CD8-positive, alpha-beta memory T cell (primary cell): ENCODE measurements around the gene KIF6. TPM values are rescaled to one million over a fixed set of nuclear protein-coding genes. Genes with fewer than 3 reads are reported as not detected.
A peak's percentile ranks its signal among the peaks of the same experiment; 100 is the strongest.

Experiments
- CTCF ChIA-PET: fragments of 350-600 bp; sonication (Branson Sonifier 250); formaldehyde crosslinking; loops from one replicate; lab custom pipeline; 2021; ENCODE audit warnings: antibody characterized with exemption; lab: Charles Lee
- POLR2A ChIA-PET: fragments of 350-600 bp; sonication (Branson Sonifier 250); formaldehyde crosslinking; loops from one replicate; lab custom pipeline; 2021; ENCODE audit warnings: antibody characterized with exemption; lab: Charles Lee
- DNase-seq, 5 donors: peaks; one replicate each; pipeline versions ENCODE4 v3.0.0 to v3.0.0-alpha.2; 2020 to 2022; ENCODE audit warnings: mixed read lengths in 1 of 5
- H3K27ac ChIP-seq: one replicate; pipeline ENCODE4 v1.7.0; 2013; ENCODE audit warnings: low read depth, mild to moderate bottlenecking, low read length, moderate library complexity
- H3K27me3 ChIP-seq: 2 replicates; pipeline ENCODE4 v1.7.0; 2013; ENCODE audit warnings: low read length, mild to moderate bottlenecking; ENCODE audit not compliant: insufficient read depth, poor library complexity, severe bottlenecking
- H3K36me3 ChIP-seq: 2 replicates; pipeline ENCODE4 v1.7.0; 2013; ENCODE audit warnings: mild to moderate bottlenecking, low read length, moderate library complexity; ENCODE audit not compliant: insufficient read depth
- H3K4me1 ChIP-seq: 2 replicates; pipeline ENCODE4 v1.7.0; 2013; ENCODE audit warnings: mild to moderate bottlenecking, low read length, moderate library complexity; ENCODE audit not compliant: insufficient read depth
- H3K4me3 ChIP-seq: 2 replicates; pipeline ENCODE4 v1.7.0; 2013; ENCODE audit warnings: mild to moderate bottlenecking, low read length
- H3K9me3 ChIP-seq: 2 replicates; pipeline ENCODE4 v1.7.0; 2013; ENCODE audit warnings: mild to moderate bottlenecking, low read length
- H3K27ac Mint-ChIP-seq, 8 donors: one replicate each; pipeline ENCODE4 v1.8.0; 2020 to 2021; ENCODE audit warnings: mixed read lengths in 8 of 8, mild to moderate bottlenecking in 6 of 8, inconsistent platforms in 3 of 8, moderate library complexity in 3 of 8
- H3K27me3 Mint-ChIP-seq, 2 donors: one replicate each; pipeline ENCODE4 v1.8.0; 2020 to 2021; ENCODE audit warnings: mixed read lengths in 2 of 2, mild to moderate bottlenecking in 1 of 2, moderate library complexity in 1 of 2
- H3K36me3 Mint-ChIP-seq, 3 donors: one replicate each; pipeline ENCODE4 v1.8.0; 2020 to 2021; ENCODE audit warnings: mixed read lengths in 3 of 3, inconsistent platforms in 1 of 3, mild to moderate bottlenecking in 1 of 3
- H3K4me1 Mint-ChIP-seq, 3 donors: one replicate each; pipeline ENCODE4 v1.8.0; 2020 to 2021; ENCODE audit warnings: mixed read lengths in 3 of 3, inconsistent platforms in 1 of 3, mild to moderate bottlenecking in 1 of 3
- H3K4me3 Mint-ChIP-seq, 7 donors: one replicate each; pipeline ENCODE4 v1.8.0; 2020 to 2021; ENCODE audit warnings: mixed read lengths in 7 of 7, mild to moderate bottlenecking in 6 of 7, moderate library complexity in 4 of 7, inconsistent platforms in 2 of 7
- H3K9me3 Mint-ChIP-seq, 5 donors: one replicate each; pipeline ENCODE4 v1.8.0; 2020 to 2022; ENCODE audit warnings: mixed read lengths in 5 of 5, mild to moderate bottlenecking in 3 of 5, moderate library complexity in 2 of 5, inconsistent platforms in 1 of 5
- polyA plus RNA-seq: library from polyadenylated mRNA; unstranded; fragments of 300-500 nt; fragmentation: Illumina TruSeq; gene quantifications from one replicate; pipeline ENCODE4 v1.2.3, GENCODE V29; 2021
- total RNA-seq, 2 experiments: library from RNA; stranded (reverse); gene quantifications; one replicate each; pipeline ENCODE4 v1.2.3, GENCODE V29; 2021

The KIF6 gene
- total and polyA plus RNA-seq, 3 experiments from 2014 or later = 0.22 TPM; not detected in 1

DNA sequence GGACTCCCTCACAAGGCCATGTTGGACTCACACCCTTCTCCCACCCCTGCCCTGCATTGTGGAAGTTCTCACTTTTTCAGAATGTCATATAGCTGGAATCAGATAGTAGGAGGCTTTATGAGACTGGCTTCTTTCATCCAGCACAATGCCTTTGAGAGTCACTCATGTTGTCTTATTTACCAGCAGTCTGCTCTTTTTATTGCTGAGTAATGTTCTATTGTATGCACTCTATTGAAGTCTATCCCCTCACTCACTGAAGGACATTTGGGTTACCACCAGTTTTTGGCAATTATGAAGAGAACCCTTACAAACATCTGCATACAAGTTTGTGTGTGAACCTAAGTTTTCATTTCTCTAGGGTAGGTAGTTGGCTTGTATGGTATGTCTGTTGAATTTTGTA, 321.9 kb downstream of the KIF6 start:
- no peaks in the 10 kb centered on the region for H3K4me1 ChIP-seq
- Mint-ChIP-seq H3K27ac (no peak overlapping the region), H3K36me3 (no peaks in the 10 kb centered on the region), H3K4me3 (no peak overlapping the region), H3K27me3 (peaks cover 5 to 15% of the 10 kb centered on the region in 2 donors), H3K9me3 (no peaks in the 10 kb centered on the region), H3K4me1 (no peaks in the 10 kb centered on the region)
- H3K4me3 ChIP-seq = no peak overlapping the region
- DNase-seq = no peak
- no peaks in the 10 kb centered on the region for H3K36me3 ChIP-seq
- no peaks in the 10 kb centered on the region for H3K9me3 ChIP-seq
- CTCF ChIA-PET = no interaction called here
- no peak overlapping the region for H3K27ac ChIP-seq
- POLR2A ChIA-PET = no interaction called here
- no peaks in the 10 kb centered on the region for H3K27me3 ChIP-seq

DNA sequence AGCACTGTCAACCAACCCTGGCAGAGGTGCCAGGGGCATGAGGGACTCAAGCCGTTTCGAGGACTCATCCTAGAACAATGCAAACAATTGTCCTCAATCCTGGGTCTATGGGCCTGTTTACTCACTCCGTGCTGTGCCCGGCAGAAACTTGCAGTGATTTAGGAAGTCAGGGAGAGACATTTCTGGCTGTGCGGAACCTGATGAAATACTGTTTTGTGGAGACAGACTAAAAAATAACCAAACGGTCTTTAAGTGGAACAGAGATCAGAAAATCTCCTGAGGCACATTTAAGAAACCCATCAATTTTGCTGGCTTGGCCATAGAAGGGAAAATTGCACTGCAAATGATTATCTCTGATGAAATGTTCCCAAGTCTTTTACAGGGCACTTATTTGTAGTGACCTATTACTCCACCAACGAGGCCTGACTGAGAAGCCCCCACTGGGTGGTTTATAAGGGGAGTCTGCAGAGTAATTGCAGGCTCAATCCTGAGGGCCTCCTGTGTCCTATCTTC, 322.9 kb downstream of the KIF6 start:
- DNase-seq = no peak
- Mint-ChIP-seq H3K4me1 (no peaks in the 10 kb centered on the region), H3K9me3 (no peaks in the 10 kb centered on the region), H3K4me3 (no peak overlapping the region), H3K36me3 (no peaks in the 10 kb centered on the region), H3K27ac (peak overlapping the region in 1 of 8 donors; percentile 7), H3K27me3 (peaks cover 1 to 9% of the 10 kb centered on the region in 2 donors)
- Histone ChIP-seq H3K36me3 (no peaks in the 10 kb centered on the region), H3K27ac (no peak overlapping the region), H3K4me3 (no peak overlapping the region), H3K4me1 (no peaks in the 10 kb centered on the region), H3K9me3 (no peaks in the 10 kb centered on the region), H3K27me3 (no peaks in the 10 kb centered on the region)
- ChIA-PET CTCF (interaction anchor here (0.6 kb wide), 1 partner anchor 23 kb away, joined by 4 read pairs; no protein-coding TSS in a partner anchor), POLR2A (no interaction called here)

DNA sequence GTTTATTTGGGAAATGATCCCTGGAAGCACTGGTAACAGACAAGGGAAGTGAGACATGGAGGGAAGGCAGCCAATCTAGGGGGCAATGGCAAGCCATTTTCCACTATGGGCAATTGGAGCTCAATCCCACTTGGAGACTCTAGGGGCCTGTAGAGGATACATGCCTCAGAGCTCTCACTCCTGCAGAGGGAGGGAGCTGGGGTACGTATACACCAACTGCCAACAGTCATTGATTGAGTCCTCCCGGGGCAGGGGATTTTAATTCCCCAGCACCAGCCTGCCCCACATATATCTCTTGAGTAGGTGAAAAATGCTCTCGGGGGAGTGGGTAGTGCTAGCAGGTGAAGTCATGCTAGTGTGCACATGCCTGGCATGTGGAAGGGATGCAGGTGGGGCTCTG, 323.8 kb downstream of the KIF6 start:
- POLR2A ChIA-PET = no interaction called here
- Mint-ChIP-seq H3K4me1 (no peaks in the 10 kb centered on the region), H3K27ac (no peak overlapping the region), H3K36me3 (no peaks in the 10 kb centered on the region), H3K4me3 (no peak overlapping the region), H3K9me3 (no peaks in the 10 kb centered on the region), H3K27me3 (peaks cover 1 to 9% of the 10 kb centered on the region in 2 donors)
- CTCF ChIA-PET = no interaction called here
- Histone ChIP-seq H3K27ac (no peak overlapping the region), H3K4me3 (no peak overlapping the region), H3K9me3 (no peaks in the 10 kb centered on the region), H3K36me3 (no peaks in the 10 kb centered on the region), H3K4me1 (no peaks in the 10 kb centered on the region), H3K27me3 (no peaks in the 10 kb centered on the region)
- no peak for DNase-seq

DNA sequence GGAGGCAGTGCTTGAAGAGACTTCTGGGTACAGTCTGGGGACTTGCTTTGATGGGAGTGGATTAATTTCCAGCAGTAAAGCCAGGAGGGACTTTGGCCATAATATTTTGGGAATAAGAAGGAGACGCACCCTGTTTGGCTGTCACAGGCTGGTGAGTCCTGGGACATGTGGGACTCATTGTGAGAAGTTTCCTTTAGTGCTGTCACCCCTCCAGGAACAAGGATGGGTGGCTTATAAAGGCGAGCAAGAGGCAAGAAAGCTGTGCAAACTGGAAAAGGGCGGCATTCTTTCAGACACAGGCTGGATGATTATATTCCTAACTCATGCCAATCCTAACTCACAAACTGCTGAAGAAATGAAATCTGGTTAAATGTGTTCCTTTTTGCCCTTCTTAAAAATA, 325.2 kb downstream of the KIF6 start:
- H3K4me1 Mint-ChIP-seq = no peaks in the 10 kb centered on the region
- no peak overlapping the region for H3K4me3 Mint-ChIP-seq
- Histone ChIP-seq H3K36me3 (no peaks in the 10 kb centered on the region), H3K4me3 (no peak overlapping the region), H3K27ac (no peak overlapping the region), H3K4me1 (no peaks in the 10 kb centered on the region), H3K27me3 (no peaks in the 10 kb centered on the region), H3K9me3 (no peaks in the 10 kb centered on the region)
- H3K36me3 Mint-ChIP-seq = no peaks in the 10 kb centered on the region
- H3K27ac Mint-ChIP-seq = no peak overlapping the region
- no peak for DNase-seq
- no peaks in the 10 kb centered on the region for H3K9me3 Mint-ChIP-seq
- POLR2A ChIA-PET = no interaction called here
- peaks cover 4 to 5% of the 10 kb centered on the region in 2 donors for H3K27me3 Mint-ChIP-seq
- CTCF ChIA-PET = no interaction called here

DNA sequence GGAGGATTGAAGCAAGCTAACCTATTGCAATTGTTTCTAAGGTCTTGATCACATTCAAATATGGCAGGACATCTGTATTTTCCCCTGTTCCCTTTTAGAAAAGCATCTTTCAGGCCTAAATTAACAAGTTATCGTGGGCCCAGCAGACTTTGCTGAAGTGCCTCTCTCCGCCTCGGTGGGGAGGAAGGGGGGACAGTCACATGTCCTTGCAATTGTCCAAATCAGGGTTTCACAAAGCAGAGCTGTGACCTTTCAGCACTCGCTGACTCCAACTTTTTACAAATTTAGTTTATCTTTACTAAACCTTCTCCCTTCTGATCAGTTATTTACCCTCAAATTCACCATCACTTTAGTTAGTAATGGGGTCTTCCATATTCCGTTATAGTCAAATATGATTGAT, 328.4 kb downstream of the KIF6 start:
- Mint-ChIP-seq H3K4me1 (no peaks in the 10 kb centered on the region), H3K9me3 (no peaks in the 10 kb centered on the region), H3K27ac (no peak overlapping the region), H3K27me3 (peaks cover 4 to 5% of the 10 kb centered on the region in 2 donors), H3K36me3 (no peaks in the 10 kb centered on the region), H3K4me3 (no peak overlapping the region)
- no peak overlapping the region for H3K27ac ChIP-seq
- POLR2A ChIA-PET = no interaction called here
- H3K27me3 ChIP-seq = no peaks in the 10 kb centered on the region
- CTCF ChIA-PET = no interaction called here
- no peak overlapping the region for H3K4me3 ChIP-seq
- H3K9me3 ChIP-seq = no peaks in the 10 kb centered on the region
- no peaks in the 10 kb centered on the region for H3K36me3 ChIP-seq
- no peak for DNase-seq
- H3K4me1 ChIP-seq = no peaks in the 10 kb centered on the region

DNA sequence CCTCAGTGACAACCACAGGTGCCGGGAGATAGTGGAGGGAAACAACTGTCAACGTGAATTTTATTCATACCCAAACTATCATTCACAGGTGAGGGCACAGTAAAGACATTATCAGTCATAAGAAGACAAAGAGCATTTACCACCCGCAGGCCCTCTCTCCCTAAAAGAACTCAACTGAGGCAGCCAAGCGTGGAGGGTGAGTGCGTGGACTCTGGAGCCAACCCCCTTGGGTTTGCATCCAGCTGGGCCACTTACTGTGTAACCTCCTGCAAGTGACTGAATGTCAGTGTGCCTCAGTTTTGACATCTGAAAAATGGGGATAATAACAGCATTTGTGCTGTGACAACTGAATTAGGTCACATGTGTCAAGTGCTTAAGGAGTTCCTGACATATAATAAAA, 332.1 kb downstream of the KIF6 start:
- no peaks in the 10 kb centered on the region for H3K4me1 ChIP-seq
- H3K4me3 ChIP-seq = no peak overlapping the region
- no peak overlapping the region for H3K27ac Mint-ChIP-seq
- H3K27me3 Mint-ChIP-seq = peaks cover 5 to 13% of the 10 kb centered on the region in 2 donors
- CTCF ChIA-PET = no interaction called here
- no peaks in the 10 kb centered on the region for H3K9me3 ChIP-seq
- H3K9me3 Mint-ChIP-seq = no peaks in the 10 kb centered on the region
- H3K36me3 ChIP-seq = no peaks in the 10 kb centered on the region
- H3K4me3 Mint-ChIP-seq = no peak overlapping the region
- H3K4me1 Mint-ChIP-seq = no peaks in the 10 kb centered on the region
- H3K27ac ChIP-seq = no peak overlapping the region
- no peaks in the 10 kb centered on the region for H3K36me3 Mint-ChIP-seq
- POLR2A ChIA-PET = no interaction called here
- H3K27me3 ChIP-seq = no peaks in the 10 kb centered on the region
- DNase-seq = no peak

DNA sequence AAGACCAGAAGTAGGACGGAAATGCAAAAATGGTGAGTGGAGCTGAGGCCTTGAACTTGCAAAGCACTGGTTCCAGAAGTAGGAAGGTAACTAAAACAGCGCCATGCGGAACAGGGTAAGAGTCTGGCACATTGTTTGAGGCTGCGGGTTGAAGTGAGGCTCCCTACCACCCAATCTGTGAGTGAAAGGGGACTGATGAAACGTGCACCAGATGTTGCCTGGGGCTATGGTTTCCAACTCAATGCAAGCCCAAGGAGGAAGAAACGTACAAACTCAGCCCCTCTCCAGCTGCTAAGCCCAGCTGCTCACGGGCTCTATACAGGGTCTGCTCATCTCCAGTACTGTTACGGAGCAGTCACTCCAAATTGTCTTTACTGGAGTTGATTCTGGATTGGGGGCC, 334.0 kb downstream of the KIF6 start:
- Mint-ChIP-seq H3K4me1 (no peaks in the 10 kb centered on the region), H3K27ac (peak overlapping the region in 1 of 8 donors; percentile 51), H3K9me3 (no peaks in the 10 kb centered on the region), H3K27me3 (peaks cover 8 to 29% of the 10 kb centered on the region in 2 donors), H3K4me3 (no peak overlapping the region), H3K36me3 (no peaks in the 10 kb centered on the region)
- ChIA-PET POLR2A (no interaction called here), CTCF (no interaction called here)
- Histone ChIP-seq H3K27ac (no peak overlapping the region), H3K9me3 (no peaks in the 10 kb centered on the region), H3K27me3 (no peaks in the 10 kb centered on the region), H3K4me1 (no peaks in the 10 kb centered on the region), H3K4me3 (no peak overlapping the region), H3K36me3 (no peaks in the 10 kb centered on the region)
- DNase-seq = no peak

DNA sequence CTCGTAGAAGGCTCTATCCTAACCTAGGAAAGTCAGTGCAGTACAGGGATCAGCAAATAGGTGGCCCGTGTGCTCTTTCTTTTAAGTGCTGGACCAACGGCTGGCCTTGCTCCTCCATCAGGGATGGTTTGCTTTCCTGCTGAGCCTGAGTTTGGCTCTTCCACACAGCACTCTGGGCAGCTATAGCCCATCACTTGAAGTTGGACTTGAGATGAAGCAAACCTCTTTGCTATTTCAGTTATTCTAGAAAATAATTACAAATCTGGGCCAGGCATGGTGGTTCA, 335.8 kb downstream of the KIF6 start:
- Histone ChIP-seq H3K9me3 (no peaks in the 10 kb centered on the region), H3K4me3 (no peak overlapping the region), H3K4me1 (no peaks in the 10 kb centered on the region), H3K27me3 (no peaks in the 10 kb centered on the region), H3K36me3 (no peaks in the 10 kb centered on the region), H3K27ac (no peak overlapping the region)
- Mint-ChIP-seq H3K36me3 (no peaks in the 10 kb centered on the region), H3K9me3 (no peaks in the 10 kb centered on the region), H3K27me3 (peaks cover 9 to 32% of the 10 kb centered on the region in 2 donors), H3K4me1 (no peaks in the 10 kb centered on the region), H3K27ac (no peak overlapping the region), H3K4me3 (no peak overlapping the region)
- POLR2A ChIA-PET = no interaction called here
- CTCF ChIA-PET = no interaction called here
- DNase-seq = no peak
